C4-2B (cell line): ENCODE measurements around the gene CEMP1.
"Not testable (repeated sequence)": the region's sequence is repeated elsewhere in the genome, so short reads cannot be mapped to it uniquely, and the experiment has no call there.

Experiments used
- ZFX ChIP-seq: fragments of 450-650 bp; IDR thresholded peaks from 2 replicates; pipeline ENCODE4 v1.6.1; 2017
- TF ChIP-seq, protein P1 (sequence below): fragments of 450-650 bp; conservative IDR thresholded peaks from 2 replicates; pipeline ENCODE4 v1.5.1; 2017; ENCODE audit warnings: mild to moderate bottlenecking

DNA sequence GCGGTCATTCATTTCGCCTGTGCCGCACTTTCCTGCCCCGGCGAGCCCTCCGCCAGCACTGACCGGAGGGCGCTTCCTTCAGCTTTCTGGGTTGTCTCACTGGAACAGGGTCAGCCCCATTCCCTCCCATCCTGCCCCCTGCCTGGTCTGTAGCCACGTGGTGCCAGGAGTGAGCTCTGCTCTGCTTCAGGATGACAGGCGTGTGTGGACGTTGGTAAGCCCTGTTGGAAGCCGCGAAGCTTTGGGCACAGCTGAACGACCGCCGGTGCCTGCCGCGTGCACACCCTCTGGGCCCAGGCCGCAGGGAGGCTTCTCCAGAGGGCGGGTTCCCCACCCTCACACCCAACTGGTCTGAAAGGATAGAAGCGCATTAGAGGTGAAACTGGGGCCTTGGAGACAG lies 49.6 kb upstream of the CEMP1 start:
- TF ChIP-seq, protein P1, sequence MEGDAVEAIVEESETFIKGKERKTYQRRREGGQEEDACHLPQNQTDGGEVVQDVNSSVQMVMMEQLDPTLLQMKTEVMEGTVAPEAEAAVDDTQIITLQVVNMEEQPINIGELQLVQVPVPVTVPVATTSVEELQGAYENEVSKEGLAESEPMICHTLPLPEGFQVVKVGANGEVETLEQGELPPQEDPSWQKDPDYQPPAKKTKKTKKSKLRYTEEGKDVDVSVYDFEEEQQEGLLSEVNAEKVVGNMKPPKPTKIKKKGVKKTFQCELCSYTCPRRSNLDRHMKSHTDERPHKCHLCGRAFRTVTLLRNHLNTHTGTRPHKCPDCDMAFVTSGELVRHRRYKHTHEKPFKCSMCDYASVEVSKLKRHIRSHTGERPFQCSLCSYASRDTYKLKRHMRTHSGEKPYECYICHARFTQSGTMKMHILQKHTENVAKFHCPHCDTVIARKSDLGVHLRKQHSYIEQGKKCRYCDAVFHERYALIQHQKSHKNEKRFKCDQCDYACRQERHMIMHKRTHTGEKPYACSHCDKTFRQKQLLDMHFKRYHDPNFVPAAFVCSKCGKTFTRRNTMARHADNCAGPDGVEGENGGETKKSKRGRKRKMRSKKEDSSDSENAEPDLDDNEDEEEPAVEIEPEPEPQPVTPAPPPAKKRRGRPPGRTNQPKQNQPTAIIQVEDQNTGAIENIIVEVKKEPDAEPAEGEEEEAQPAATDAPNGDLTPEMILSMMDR = not testable (repeated sequence)
- not testable (repeated sequence) for TF ChIP-seq ZFX
